GM21423 (cell line): Measurements from ENCODE around the gene BTBD9.
"Not testable (repeated sequence)": the region's sequence is repeated elsewhere in the genome, so short reads cannot be mapped to it uniquely, and the experiment has no call there.

ENCODE experiments used
- ATAC-seq: cut with Tn5 transposase; IDR thresholded peaks from one replicate; pipeline ENCODE4 v1.9.1; 2021; ENCODE audit warnings: mild to moderate bottlenecking, moderate library complexity; ENCODE audit not compliant: unreplicated experiment

BTBD9 gene

GRCh38 chr6:38133932-38134703 is 505.6 kb downstream of the BTBD9 start:
- ATAC-seq: no peak

DNA sequence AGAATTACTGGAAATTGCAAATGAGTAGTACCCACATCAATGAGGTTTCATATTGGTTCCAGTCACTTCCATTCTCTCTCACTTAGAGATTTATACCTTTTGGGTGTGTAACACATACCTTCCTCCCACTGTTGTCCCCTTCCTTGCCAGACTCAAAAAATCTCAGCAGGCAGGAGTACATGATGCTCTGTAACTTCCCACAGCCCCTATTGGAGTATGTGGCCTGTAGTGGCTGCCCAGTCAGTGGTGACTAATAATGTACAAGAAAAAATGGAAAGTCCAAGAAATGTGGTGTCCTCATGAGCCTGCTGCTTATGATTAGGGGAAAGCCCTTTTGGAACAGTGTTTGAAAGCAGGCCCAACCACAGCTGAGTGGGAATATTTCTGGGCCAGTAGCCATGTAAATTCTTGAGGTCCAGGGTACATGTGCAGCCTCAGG is 508.2 kb downstream of the BTBD9 start:
- no peak for ATAC-seq

- no peak for ATAC-seq
These were observed 512.4 kb downstream of the BTBD9 start for GRCh38 chr6:38127284-38127683.

GRCh38 chr6:38124224-38124926 is 515.4 kb downstream of the BTBD9 start:
- not testable (repeated sequence) for ATAC-seq

DNA sequence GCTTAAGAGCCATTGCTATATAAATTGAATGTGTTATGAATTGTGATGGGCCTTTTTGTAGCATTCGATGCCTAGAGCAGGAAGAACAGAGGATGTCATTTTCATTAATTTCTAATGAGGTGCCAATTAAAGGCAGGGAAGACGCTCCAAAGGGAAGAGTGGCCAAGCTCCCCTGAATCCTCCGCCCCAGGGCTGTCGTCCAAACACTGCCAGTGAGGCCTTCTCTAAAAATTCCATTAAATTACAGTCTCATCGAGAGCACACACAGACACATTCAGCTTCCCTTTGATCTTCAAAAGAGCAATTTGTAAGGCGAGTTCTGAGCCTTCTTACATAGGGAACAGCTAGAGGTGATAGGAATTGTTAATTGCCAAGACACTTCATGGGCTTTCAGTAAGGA is 520.2 kb downstream of the BTBD9 start:
- ATAC-seq: no peak

- no peak for ATAC-seq
These were observed 520.9 kb downstream of the BTBD9 start for GRCh38 chr6:38118791-38119365.
